SK-N-SH (cell line): Measurements from ENCODE around the gene MAGEB2. TPM values are rescaled to one million over a fixed set of nuclear protein-coding genes. Genes with fewer than 3 reads are reported as not detected.

ENCODE experiments used
- CTCF ChIA-PET: fragments of 300-600, 350-600 bp; formaldehyde crosslinking; extraction: SDS; loops from one replicate; lab custom pipeline; 2021; lab: Yijun Ruan, JAX
- POLR2A ChIA-PET: fragments of 350-600 bp; sonication (Branson Sonifier 250); formaldehyde crosslinking; extraction: SDS; loops from one replicate; lab custom pipeline; 2020; ENCODE audit warnings: antibody characterized with exemption, inconsistent platforms; lab: Yijun Ruan, JAX
- DNase-seq: peaks from one replicate; pipeline ENCODE4 v3.0.0; 2012
- H2AFZ ChIP-seq: fragments of 200-600 bp; sonication (generic); 2 replicates; pipeline ENCODE4 v1.8.1; 2016; ENCODE audit warnings: antibody characterized with exemption, mild to moderate bottlenecking, low read depth
- H3F3A ChIP-seq: fragments of 200-600 bp; sonication (generic); replicated peaks from 2 replicates; pipeline ENCODE3; 2016; ENCODE audit warnings: antibody characterized with exemption, mild to moderate bottlenecking; ENCODE audit not compliant: insufficient read depth
- H3K27ac ChIP-seq, 2 experiments: fragments of 200-500 bp in 1 of 2; fragments of 200-600 bp in 1 of 2; sonication (Bioruptor generic) in 1 of 2; sonication (generic), shearing (Covaris generic) in 1 of 2; 2 replicates each; pipeline versions ENCODE4 v1.5.1 to v1.6.1; 2014 to 2016; ENCODE audit warnings: low read depth in 2 of 2, inconsistent platforms in 1 of 2, low read length in 1 of 2, mild to moderate bottlenecking in 1 of 2, mixed read lengths in 1 of 2
- H3K27me3 ChIP-seq: fragments of 200-600 bp; sonication (generic), shearing (Covaris generic); 2 replicates; pipeline ENCODE4 v1.6.1; 2016; ENCODE audit warnings: mixed run types; ENCODE audit not compliant: insufficient read depth
- H3K36me3 ChIP-seq, 2 experiments: fragments of 200-500 bp in 1 of 2; fragments of 200-600 bp in 1 of 2; sonication (Bioruptor generic) in 1 of 2; sonication (generic) in 1 of 2; replicated peaks in 1 of 2; 2 replicates each; pipeline versions ENCODE3 to v1.5.1; 2014 to 2016; ENCODE audit warnings: low read length in 1 of 2, mild to moderate bottlenecking in 1 of 2; ENCODE audit not compliant: insufficient read depth in 2 of 2, control insufficient read depth in 1 of 2
- H3K4me1 ChIP-seq, 2 experiments: fragments of 200-500 bp in 1 of 2; fragments of 200-600 bp in 1 of 2; sonication (Bioruptor generic) in 1 of 2; sonication (generic), shearing (Covaris generic) in 1 of 2; 2 replicates each; pipeline versions ENCODE4 v1.5.1 to v1.6.1; 2014 to 2016; ENCODE audit warnings: low read depth in 1 of 2, low read length in 1 of 2, mixed run types in 1 of 2; ENCODE audit not compliant: insufficient read depth in 2 of 2, control insufficient read depth in 1 of 2
- H3K4me2 ChIP-seq: fragments of 200-600 bp; sonication (generic), shearing (Covaris generic); 2 replicates; pipeline ENCODE4 v1.6.1; 2017; ENCODE audit warnings: mixed run types
- H3K4me3 ChIP-seq, 2 experiments: fragments of 200-500 bp in 1 of 2; fragments of 200-600 bp in 1 of 2; sonication (Bioruptor generic) in 1 of 2; sonication (generic), shearing (Covaris generic) in 1 of 2; 2 replicates each; pipeline versions ENCODE4 v1.5.1 to v1.8.1; 2014 to 2016; ENCODE audit warnings: low read depth in 2 of 2, inconsistent platforms in 1 of 2, low read length in 1 of 2, mild to moderate bottlenecking in 1 of 2, mixed read lengths in 1 of 2, moderate library complexity in 1 of 2
- H3K79me2 ChIP-seq: fragments of 200-600 bp; sonication (generic); 2 replicates; pipeline ENCODE4 v1.8.1; 2017; ENCODE audit warnings: mild to moderate bottlenecking; ENCODE audit not compliant: insufficient read depth
- H3K9ac ChIP-seq: fragments of 200-600 bp; sonication (generic); 2 replicates; pipeline ENCODE4 v1.6.1; 2017; ENCODE audit warnings: mixed run types
- H3K9me2 ChIP-seq: fragments of 200-600 bp; sonication (generic); 2 replicates; pipeline ENCODE4 v1.6.1; 2017; ENCODE audit warnings: mixed run types
- H3K9me3 ChIP-seq: fragments of 200-600 bp; sonication (generic); 2 replicates; pipeline ENCODE4 v1.6.1; 2017; ENCODE audit warnings: mixed run types, mild to moderate bottlenecking, moderate library complexity
- H4K20me1 ChIP-seq: fragments of 200-600 bp; sonication (generic); 2 replicates; pipeline ENCODE4 v1.6.1; 2017; ENCODE audit warnings: mild to moderate bottlenecking, mixed run types; ENCODE audit not compliant: insufficient read depth
- CHD2 ChIP-seq: fragments of 150-350 bp; IDR thresholded peaks from 2 replicates; pipeline ENCODE4 v1.6.1; 2018; ENCODE audit warnings: low read length; ENCODE audit not compliant: partially characterized antibody
- ELF1 ChIP-seq: IDR thresholded peaks from 2 replicates; pipeline ENCODE4 v1.4.0; 2012
- EZH2phosphoT487 ChIP-seq: fragments of 200-600 bp; sonication (generic); IDR thresholded peaks from 2 replicates; pipeline ENCODE4 v1.6.1; 2017; ENCODE audit warnings: low read depth, mixed run types, mild to moderate bottlenecking, antibody characterized with exemption, moderate library complexity, borderline replicate concordance
- FOSL2 ChIP-seq: IDR thresholded peaks from 2 replicates; pipeline ENCODE4 v1.4.0; 2012; ENCODE audit warnings: low read depth, mild to moderate bottlenecking, moderate library complexity, borderline replicate concordance
- FOXJ3 ChIP-seq: sonication (generic); formaldehyde crosslinking; IDR thresholded peaks from 2 replicates; pipeline ENCODE4 v1.5.1; 2020; ENCODE audit warnings: mild to moderate bottlenecking, missing genetic modification reagents
- FOXM1 ChIP-seq: IDR thresholded peaks from 2 replicates; pipeline ENCODE4 v1.4.0; 2012; ENCODE audit warnings: low read depth, mild to moderate bottlenecking
- GABPA ChIP-seq: IDR thresholded peaks from 2 replicates; pipeline ENCODE4 v1.4.0; 2012; ENCODE audit warnings: low read depth, mild to moderate bottlenecking
- POLR2AphosphoS5 ChIP-seq: IDR thresholded peaks from 2 replicates; pipeline ENCODE4 v1.6.1; 2012; ENCODE audit warnings: low read depth, low read length
- RAD21 ChIP-seq: IDR thresholded peaks from 2 replicates; pipeline ENCODE4 v1.6.1; 2012; ENCODE audit warnings: mild to moderate bottlenecking, low read length
- RCOR1 ChIP-seq: fragments of 150-350 bp; IDR thresholded peaks from 2 replicates; pipeline ENCODE4 v1.6.1; 2017; ENCODE audit warnings: antibody characterized with exemption, low read length
- RFX5 ChIP-seq: IDR thresholded peaks from 2 replicates; pipeline ENCODE4 v1.6.1; 2012; ENCODE audit warnings: mild to moderate bottlenecking, improper control_type of control experiment, low read length
- SIN3A ChIP-seq: IDR thresholded peaks from 2 replicates; pipeline ENCODE4 v1.6.1; 2012; ENCODE audit warnings: low read depth, mild to moderate bottlenecking, low read length, moderate library complexity, borderline replicate concordance
- TEAD4 ChIP-seq: IDR thresholded peaks from 2 replicates; pipeline ENCODE4 v1.4.0; 2012; ENCODE audit warnings: mild to moderate bottlenecking, borderline replicate concordance; ENCODE audit not compliant: insufficient read depth
- WGBS: methylation state at CpG from one replicate; pipeline ENCODE4 v1.1.6; 2017; ENCODE audit warnings: low lambda C conversion rate; 5-methylcytosine and 5-hydroxymethylcytosine counted together
- polyA plus RNA-seq, 3 experiments: library from polyadenylated mRNA; depleted of rRNA; stranded (reverse); fragments of >200 nt; gene quantifications; 2 replicates each; pipeline ENCODE4 v1.2.3, GENCODE V29; 2012
- TF ChIP-seq, protein P1 (sequence below): fragments of 150-350 bp; IDR thresholded peaks from 2 replicates; pipeline ENCODE4 v1.6.1; 2016; ENCODE audit warnings: mild to moderate bottlenecking, low read depth, low read length
- TF ChIP-seq, protein P2 (sequence below): IDR thresholded peaks from 2 replicates; pipeline ENCODE4; 2012
- TF ChIP-seq, protein P3 (sequence below): IDR thresholded peaks from 2 replicates; pipeline ENCODE4 v1.6.1; 2012; ENCODE audit warnings: mild to moderate bottlenecking, low read depth, low read length, moderate library complexity

Gene MAGEB2
- polyA plus RNA-seq, 1 of the 3 experiments (the other 2 are of a cell fraction): 2.7 TPM

DNA sequence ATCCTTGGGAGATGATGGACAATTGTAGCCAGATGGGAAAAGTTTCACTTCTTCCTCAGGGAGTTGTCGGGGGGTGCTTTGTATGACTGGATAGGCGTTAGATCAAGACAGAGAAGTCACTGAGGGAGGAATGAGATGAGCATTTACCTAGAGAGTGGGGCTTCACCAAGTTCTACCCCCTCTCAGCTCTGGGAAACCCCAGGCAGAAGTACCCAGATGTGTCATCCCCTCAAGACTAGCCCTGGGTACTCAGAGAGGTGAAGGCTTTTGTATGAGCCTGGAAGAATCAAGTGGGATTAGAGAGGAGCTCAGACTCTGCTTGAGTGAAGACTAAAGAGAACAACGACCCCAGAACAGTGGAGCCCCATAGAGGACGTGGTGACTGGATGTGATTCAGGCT is 33.5 kb downstream of the MAGEB2 start (continued):
- TF ChIP-seq FOSL2 (no peak), GABPA (no peak)
- TF ChIP-seq, all 33 proteins: peak for 0

DNA sequence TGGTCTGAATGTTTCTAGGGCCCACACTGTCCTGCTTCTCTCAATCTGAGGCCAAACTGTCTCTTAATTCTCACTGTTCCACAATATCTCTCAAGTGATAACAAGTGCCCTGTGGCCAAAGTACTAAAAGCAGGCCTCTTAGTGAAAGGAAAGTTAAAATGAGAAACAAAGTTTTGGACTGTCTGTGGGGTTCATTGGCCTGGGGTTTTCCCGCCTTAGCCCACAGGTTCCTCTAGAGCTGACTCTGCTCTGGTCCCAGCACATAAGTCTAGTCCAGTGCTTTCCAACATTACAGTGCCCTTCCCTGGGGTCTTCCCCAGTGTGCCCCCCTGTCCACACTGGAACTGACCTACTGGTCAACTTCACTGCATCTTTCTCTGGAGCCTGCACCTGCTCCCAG is 37.9 kb downstream of the MAGEB2 start:
- Histone ChIP-seq H3K4me2 (no peak overlapping the region), H3K9me3 (no peaks in the 10 kb centered on the region), H3K4me3 (no peak overlapping the region), H4K20me1 (no peaks in the 10 kb centered on the region), H3F3A (no peaks in the 10 kb centered on the region), H3K36me3 (no peaks in the 10 kb centered on the region), H3K27me3 (no peaks in the 10 kb centered on the region; the same call in none of the 2 replicates), H3K9me2 (no peaks in the 10 kb centered on the region), H3K4me1 (no peaks in the 10 kb centered on the region), H2AFZ (no peak overlapping the region), H3K27ac (no peak overlapping the region), H3K79me2 (no peaks in the 10 kb centered on the region), H3K9ac (no peak overlapping the region)
- no peak for TF ChIP-seq FOXM1
- no peak for TF ChIP-seq CHD2
- TF ChIP-seq RFX5: no peak
- TF ChIP-seq GABPA: no peak
- no peak for TF ChIP-seq POLR2AphosphoS5
- no peak for TF ChIP-seq RAD21
- TF ChIP-seq, protein P1, sequence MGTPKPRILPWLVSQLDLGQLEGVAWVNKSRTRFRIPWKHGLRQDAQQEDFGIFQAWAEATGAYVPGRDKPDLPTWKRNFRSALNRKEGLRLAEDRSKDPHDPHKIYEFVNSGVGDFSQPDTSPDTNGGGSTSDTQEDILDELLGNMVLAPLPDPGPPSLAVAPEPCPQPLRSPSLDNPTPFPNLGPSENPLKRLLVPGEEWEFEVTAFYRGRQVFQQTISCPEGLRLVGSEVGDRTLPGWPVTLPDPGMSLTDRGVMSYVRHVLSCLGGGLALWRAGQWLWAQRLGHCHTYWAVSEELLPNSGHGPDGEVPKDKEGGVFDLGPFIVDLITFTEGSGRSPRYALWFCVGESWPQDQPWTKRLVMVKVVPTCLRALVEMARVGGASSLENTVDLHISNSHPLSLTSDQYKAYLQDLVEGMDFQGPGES: no peak
- no peak for TF ChIP-seq EZH2phosphoT487
- TF ChIP-seq, protein P2, sequence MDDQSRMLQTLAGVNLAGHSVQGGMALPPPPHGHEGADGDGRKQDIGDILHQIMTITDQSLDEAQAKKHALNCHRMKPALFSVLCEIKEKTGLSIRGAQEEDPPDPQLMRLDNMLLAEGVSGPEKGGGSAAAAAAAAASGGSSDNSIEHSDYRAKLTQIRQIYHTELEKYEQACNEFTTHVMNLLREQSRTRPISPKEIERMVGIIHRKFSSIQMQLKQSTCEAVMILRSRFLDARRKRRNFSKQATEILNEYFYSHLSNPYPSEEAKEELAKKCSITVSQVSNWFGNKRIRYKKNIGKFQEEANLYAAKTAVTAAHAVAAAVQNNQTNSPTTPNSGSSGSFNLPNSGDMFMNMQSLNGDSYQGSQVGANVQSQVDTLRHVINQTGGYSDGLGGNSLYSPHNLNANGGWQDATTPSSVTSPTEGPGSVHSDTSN: no peak
- TF ChIP-seq TEAD4: no peak
- TF ChIP-seq, protein P3, sequence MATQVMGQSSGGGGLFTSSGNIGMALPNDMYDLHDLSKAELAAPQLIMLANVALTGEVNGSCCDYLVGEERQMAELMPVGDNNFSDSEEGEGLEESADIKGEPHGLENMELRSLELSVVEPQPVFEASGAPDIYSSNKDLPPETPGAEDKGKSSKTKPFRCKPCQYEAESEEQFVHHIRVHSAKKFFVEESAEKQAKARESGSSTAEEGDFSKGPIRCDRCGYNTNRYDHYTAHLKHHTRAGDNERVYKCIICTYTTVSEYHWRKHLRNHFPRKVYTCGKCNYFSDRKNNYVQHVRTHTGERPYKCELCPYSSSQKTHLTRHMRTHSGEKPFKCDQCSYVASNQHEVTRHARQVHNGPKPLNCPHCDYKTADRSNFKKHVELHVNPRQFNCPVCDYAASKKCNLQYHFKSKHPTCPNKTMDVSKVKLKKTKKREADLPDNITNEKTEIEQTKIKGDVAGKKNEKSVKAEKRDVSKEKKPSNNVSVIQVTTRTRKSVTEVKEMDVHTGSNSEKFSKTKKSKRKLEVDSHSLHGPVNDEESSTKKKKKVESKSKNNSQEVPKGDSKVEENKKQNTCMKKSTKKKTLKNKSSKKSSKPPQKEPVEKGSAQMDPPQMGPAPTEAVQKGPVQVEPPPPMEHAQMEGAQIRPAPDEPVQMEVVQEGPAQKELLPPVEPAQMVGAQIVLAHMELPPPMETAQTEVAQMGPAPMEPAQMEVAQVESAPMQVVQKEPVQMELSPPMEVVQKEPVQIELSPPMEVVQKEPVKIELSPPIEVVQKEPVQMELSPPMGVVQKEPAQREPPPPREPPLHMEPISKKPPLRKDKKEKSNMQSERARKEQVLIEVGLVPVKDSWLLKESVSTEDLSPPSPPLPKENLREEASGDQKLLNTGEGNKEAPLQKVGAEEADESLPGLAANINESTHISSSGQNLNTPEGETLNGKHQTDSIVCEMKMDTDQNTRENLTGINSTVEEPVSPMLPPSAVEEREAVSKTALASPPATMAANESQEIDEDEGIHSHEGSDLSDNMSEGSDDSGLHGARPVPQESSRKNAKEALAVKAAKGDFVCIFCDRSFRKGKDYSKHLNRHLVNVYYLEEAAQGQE: no peak
- no peak for TF ChIP-seq RCOR1
- no peak for TF ChIP-seq ELF1
- no peak for TF ChIP-seq SIN3A
- no peak for TF ChIP-seq FOXJ3
- no peak for DNase-seq
- 0% methylated on average over 1 of the region's 1 CpG for WGBS
- ChIA-PET CTCF (no interaction called here), POLR2A (no interaction called here)
